Psoas muscle (tissue), 8 donors: ENCODE results near the gene C22orf39. TPM values are rescaled to one million over a fixed set of nuclear protein-coding genes. Genes with fewer than 3 reads are reported as not detected.

Experiments
- ATAC-seq, 4 donors: fragments of 200-7000 bp; cut with Tn5 transposase; one replicate each; pipeline ENCODE4 v1.9.1; 2020; ENCODE audit warnings: moderate library complexity in 3 of 4, mild to moderate bottlenecking in 2 of 4
- DNase-seq, 2 donors: peaks; one replicate each; pipeline ENCODE4 v3.0.0-alpha.2; 2020
- H3K27ac ChIP-seq: fragments of 200-600 bp; one replicate; pipeline ENCODE4 v1.8.0; 2022
- H3K27me3 ChIP-seq, 3 donors: fragments of 200-600 bp in 1 of 3; one replicate each; pipeline versions ENCODE4 v1.6.1 to v1.8.0; 2013 to 2022; ENCODE audit warnings: low read length in 2 of 3, mild to moderate bottlenecking in 2 of 3, moderate library complexity in 1 of 3; ENCODE audit not compliant: insufficient read depth in 3 of 3
- H3K36me3 ChIP-seq, 2 donors: fragments of 200-600 bp in 1 of 2; one replicate each; pipeline versions ENCODE4 v1.6.1 to v1.8.0; 2013 to 2022; ENCODE audit warnings: low read depth in 1 of 2, mild to moderate bottlenecking in 1 of 2, moderate library complexity in 1 of 2; ENCODE audit not compliant: insufficient read depth in 1 of 2
- H3K4me1 ChIP-seq: fragments of 200-600 bp; one replicate; pipeline ENCODE4 v1.8.0; 2022
- H3K4me3 ChIP-seq: fragments of 200-600 bp; one replicate; pipeline ENCODE4 v1.8.0; 2022; ENCODE audit warnings: mild to moderate bottlenecking
- H3K9me3 ChIP-seq: fragments of 200-600 bp; one replicate; pipeline ENCODE4 v1.8.0; 2022
- WGBS, 3 donors: extraction: QIAGEN DNeasy Blood & Tissue Kit; methylation state at CpG; one replicate each; pipeline versions ENCODE4 v1.1.6 to v1.1.7; 2013; 5-methylcytosine and 5-hydroxymethylcytosine counted together
- intact Hi-C, 2 donors: fragments of 100-400 bp; cut with DNase I; formaldehyde crosslinking; loops; one replicate each; pipeline versions ENCODE4 v1.11.0 to v1.14.2; 2022
- polyA plus RNA-seq, 3 donors: library from polyadenylated mRNA; stranded (reverse); fragments of 200-250 nt; gene quantifications; one replicate each; pipeline ENCODE4 v1.2.3, GENCODE V29; 2013
- total RNA-seq, 4 donors: library from RNA; stranded (reverse); fragmentation: NEBNext Ultra II Directional in 2 of 4; extraction: Animal tissue kit (Norgen Biotek cat#: 25700) in 2 of 4; gene quantifications; one replicate each; pipeline versions ENCODE4 v1.2.1 to v1.2.4, GENCODE V29; 2021 to 2023
- TF ChIP-seq, protein P1 (sequence below): fragments of 200-600 bp; IDR thresholded peaks from one replicate; pipeline ENCODE4 v1.8.0; 2022; ENCODE audit warnings: antibody characterized with exemption
- donor health status: healthy with polysubstance abuse.
- donor health status: DM: no; HTN: no; CAD: no; lungs with moderate emphysema.
- donor health status: Bipolar disorder and iron deficiency.
- donor health status: healthy.
- donor health status: DM: yes; HTN: yes; CAD: no.
- donor health status: DM: no; HTN: no; CAD: no.
- donor health status: DM: no; HTN: no; CAD: no.
- donor health status: DM: yes; HTN: yes; CAD: no.

C22orf39 gene
- total and polyA plus RNA-seq, 7 donors: 60.9 to 104 (median 88.7) TPM

GRCh38 chr22:19396934-19397733 lies 50.4 kb downstream of the C22orf39 start:
- no peak overlapping the region for H3K27ac ChIP-seq
- H3K36me3 ChIP-seq: peaks cover 0 to 93% of the 10 kb centered on the region in 2 donors
- DNase-seq (no peak), ATAC-seq (no peak)
- H3K9me3 ChIP-seq: no peaks in the 10 kb centered on the region
- H3K27me3 ChIP-seq: no peaks in the 10 kb centered on the region
- TF ChIP-seq, protein P1, sequence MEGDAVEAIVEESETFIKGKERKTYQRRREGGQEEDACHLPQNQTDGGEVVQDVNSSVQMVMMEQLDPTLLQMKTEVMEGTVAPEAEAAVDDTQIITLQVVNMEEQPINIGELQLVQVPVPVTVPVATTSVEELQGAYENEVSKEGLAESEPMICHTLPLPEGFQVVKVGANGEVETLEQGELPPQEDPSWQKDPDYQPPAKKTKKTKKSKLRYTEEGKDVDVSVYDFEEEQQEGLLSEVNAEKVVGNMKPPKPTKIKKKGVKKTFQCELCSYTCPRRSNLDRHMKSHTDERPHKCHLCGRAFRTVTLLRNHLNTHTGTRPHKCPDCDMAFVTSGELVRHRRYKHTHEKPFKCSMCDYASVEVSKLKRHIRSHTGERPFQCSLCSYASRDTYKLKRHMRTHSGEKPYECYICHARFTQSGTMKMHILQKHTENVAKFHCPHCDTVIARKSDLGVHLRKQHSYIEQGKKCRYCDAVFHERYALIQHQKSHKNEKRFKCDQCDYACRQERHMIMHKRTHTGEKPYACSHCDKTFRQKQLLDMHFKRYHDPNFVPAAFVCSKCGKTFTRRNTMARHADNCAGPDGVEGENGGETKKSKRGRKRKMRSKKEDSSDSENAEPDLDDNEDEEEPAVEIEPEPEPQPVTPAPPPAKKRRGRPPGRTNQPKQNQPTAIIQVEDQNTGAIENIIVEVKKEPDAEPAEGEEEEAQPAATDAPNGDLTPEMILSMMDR: no peak
- 93 to 95% (median 94%) methylated on average over 6 of the region's 6 CpGs for WGBS, 3 donors
- intact Hi-C loops: no loop called here
- no peak overlapping the region for H3K4me3 ChIP-seq
- H3K4me1 ChIP-seq: no peaks in the 10 kb centered on the region

GRCh38 chr22:19396561-19396933 lies 51.0 kb downstream of the C22orf39 start:
- Histone ChIP-seq H3K4me1 (no peaks in the 10 kb centered on the region), H3K27me3 (no peaks in the 10 kb centered on the region), H3K9me3 (no peaks in the 10 kb centered on the region), H3K27ac (no peak overlapping the region), H3K36me3 (peaks cover 0 to 94% of the 10 kb centered on the region in 2 donors), H3K4me3 (no peak overlapping the region)
- intact Hi-C loops: no loop called here
- DNase-seq (no peak), ATAC-seq (no peak)
- TF ChIP-seq, protein P1: no peak
- 74 to 82% (median 76%) methylated on average over 6 of the region's 6 CpGs for WGBS, 3 donors

- WGBS, 3 donors: 93 to 96% (median 96%) methylated on average over 4 of the region's 4 CpGs
- Histone ChIP-seq H3K36me3 (peaks cover 0 to 87% of the 10 kb centered on the region in 2 donors), H3K27me3 (no peaks in the 10 kb centered on the region), H3K9me3 (no peaks in the 10 kb centered on the region), H3K4me1 (peaks cover 6% of the 10 kb centered on the region), H3K4me3 (no peak overlapping the region), H3K27ac (no peak overlapping the region)
- DNase-seq: no peak
- intact Hi-C loops: no loop called here
- TF ChIP-seq, protein P1: no peak
- no peak for ATAC-seq
These were observed 52.2 kb downstream of the C22orf39 start for GRCh38 chr22:19395276-19395675.

DNA sequence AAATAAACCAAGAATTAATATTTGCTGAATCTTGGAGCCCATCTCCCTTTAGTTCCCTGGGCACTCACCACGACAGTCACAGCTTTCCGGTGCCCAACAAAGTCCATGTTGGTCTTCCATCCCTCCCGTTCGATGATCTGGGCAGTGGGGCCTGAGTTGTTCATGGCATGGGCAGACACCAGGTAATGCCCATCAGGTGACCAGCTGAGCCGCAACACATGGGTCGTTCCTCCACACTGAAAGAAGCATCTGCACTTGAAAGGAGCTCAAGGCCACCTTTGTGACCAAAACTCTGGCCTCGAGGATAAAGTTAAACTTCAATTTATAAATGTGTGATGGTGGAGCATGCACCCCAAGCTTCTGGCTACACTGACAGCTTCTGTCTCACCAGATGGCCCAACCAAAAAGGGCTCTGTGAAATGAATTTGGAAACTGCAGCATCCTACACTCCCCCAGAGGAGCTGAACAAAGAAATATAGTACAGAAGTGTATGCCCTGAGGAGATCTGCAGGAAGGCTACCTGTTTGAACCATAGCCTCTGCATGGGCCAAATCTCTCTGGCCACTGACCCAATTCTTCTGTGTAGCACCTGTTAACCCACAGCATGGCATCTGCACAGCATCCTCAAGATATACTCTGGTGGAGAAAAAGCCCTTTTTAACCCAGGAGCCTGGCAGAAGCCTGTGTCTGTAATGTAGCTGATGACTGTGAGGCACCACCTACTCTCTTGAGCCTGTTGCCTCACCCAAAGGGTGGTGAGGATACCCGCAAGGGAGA lies 53.0 kb downstream of the C22orf39 start:
- Histone ChIP-seq H3K27me3 (no peaks in the 10 kb centered on the region), H3K4me3 (no peak overlapping the region), H3K9me3 (no peaks in the 10 kb centered on the region), H3K27ac (no peak overlapping the region), H3K36me3 (peaks cover 0 to 87% of the 10 kb centered on the region in 2 donors), H3K4me1 (peaks cover 6% of the 10 kb centered on the region)
- no peak for ATAC-seq
- intact Hi-C loops: no loop called here
- WGBS, 3 donors: 92 to 95% (median 93%) methylated on average over 8 of the region's 8 CpGs
- TF ChIP-seq, protein P1: no peak
- no peak for DNase-seq
